Heart left ventricle (tissue), 16 donors: ENCODE data around the gene TEX264. TPM values are rescaled to one million over a fixed set of nuclear protein-coding genes. Genes with fewer than 3 reads are reported as not detected.

ENCODE experiments used
- ATAC-seq, 4 donors: fragments of 200-7000 bp; cut with Tn5 transposase; one replicate each; pipeline ENCODE4 v1.9.1; 2020 to 2022; ENCODE audit warnings: moderate library complexity in 4 of 4, mild to moderate bottlenecking in 3 of 4, moderate number of reproducible peaks in 1 of 4
- DNase-seq, 5 donors: peaks; one replicate each; pipeline ENCODE4 v3.0.0-alpha.2; 2020
- H3K27ac ChIP-seq, 12 donors: fragments of 200-600 bp; sonication (generic) in 4 of 12; one replicate each; pipeline versions ENCODE4 v1.5.0 to v1.8.0; 2016 to 2022; ENCODE audit warnings: mild to moderate bottlenecking in 2 of 12
- H3K27me3 ChIP-seq, 9 donors: fragments of 200-600 bp; sonication (generic) in 2 of 9; one replicate each; pipeline versions ENCODE4 v1.5.1 to v1.8.0; 2016 to 2022; ENCODE audit warnings: mild to moderate bottlenecking in 3 of 9
- H3K36me3 ChIP-seq, 9 donors: fragments of 200-600 bp; sonication (generic) in 2 of 9; one replicate each; pipeline versions ENCODE4 v1.5.0 to v1.8.0; 2018 to 2022; ENCODE audit warnings: mild to moderate bottlenecking in 2 of 9
- H3K4me1 ChIP-seq, 12 donors: fragments of 200-600 bp; sonication (generic) in 4 of 12; one replicate each; pipeline versions ENCODE4 v1.5.0 to v1.8.0; 2016 to 2022; ENCODE audit warnings: mild to moderate bottlenecking in 3 of 12
- H3K4me3 ChIP-seq, 12 donors: fragments of 200-600 bp; sonication (generic) in 4 of 12; one replicate each; pipeline versions ENCODE4 v1.5.0 to v1.8.0; 2017 to 2022; ENCODE audit warnings: mild to moderate bottlenecking in 9 of 12, moderate library complexity in 4 of 12
- H3K9me3 ChIP-seq, 12 donors: fragments of 200-600 bp; sonication (generic) in 4 of 12; one replicate each; pipeline versions ENCODE4 v1.5.0 to v1.8.0; 2016 to 2022; ENCODE audit warnings: mild to moderate bottlenecking in 1 of 12
- CTCF ChIP-seq, 12 donors: fragments of 200-600 bp; sonication (generic) in 4 of 12; IDR thresholded peaks; one replicate each; pipeline versions ENCODE4 v1.5.0 to v1.8.0; 2018 to 2022; ENCODE audit warnings: antibody characterized with exemption in 12 of 12, mild to moderate bottlenecking in 5 of 12
- POLR2A ChIP-seq, 2 donors: fragments of 450-650 bp; IDR thresholded peaks; one replicate each; pipeline ENCODE4 v1.6.1; 2017; ENCODE audit warnings: antibody characterized with exemption in 2 of 2, mild to moderate bottlenecking in 2 of 2, moderate library complexity in 2 of 2
- WGBS, 4 donors: extraction: QIAGEN DNeasy Blood & Tissue Kit in 2 of 4; methylation state at CpG; one replicate each; pipeline versions ENCODE4 v1.1.5 to v1.1.7; 2013 to 2018; 5-methylcytosine and 5-hydroxymethylcytosine counted together
- intact Hi-C, 10 donors: fragments of 100-400 bp; cut with DNase I; formaldehyde crosslinking; loops; one replicate each; pipeline versions ENCODE4 v1.11.1 to v1.14.2; 2022
- long read RNA-seq, 3 donors: library from polyadenylated mRNA; unstranded; transcript quantifications; one replicate each; pipeline ENCODE4 v2.0.0, GENCODE V29; 2020 to 2021
- polyA plus RNA-seq, 2 donors: library from polyadenylated mRNA; stranded (reverse); fragments of 200-250 nt; gene quantifications; one replicate each; pipeline ENCODE4 v1.2.3, GENCODE V29; 2013
- total RNA-seq, 9 donors: library from RNA; depleted of rRNA in 2 of 9; stranded (reverse); fragments of >200 nt in 2 of 9; fragmentation: NEBNext Ultra II Directional in 3 of 9; extraction: Animal tissue kit (Norgen Biotek cat#: 25700) in 3 of 9; gene quantifications; one replicate each; pipeline versions ENCODE4 v1.1.0 to v1.2.4, GENCODE V29; 2016 to 2023
- donor health status: ischemic (EF 13 %, LVEDD 7.1; RV severe dilation, severe dysfunction).
- donor health status: healthy with polysubstance abuse.
- donor health status: DM: no; HTN: yes; CAD: no.
- donor health status: DM: no; HTN: no; CAD: no.
- donor health status: ischemic (EF 25% LVEDD 6.9; RV normal size, moderate dysfunction).
- donor health status: ischemic (EF 25% LVEDD 5.7; RV mildly dilated, moderate dysfunction).
- donor health status: healthy.
- donor health status: DM: yes; HTN: yes; CAD: no.
- donor health status: ischemic (EF 35%, LVEDD 5.7; RV mildly dilated, moderate dysfunction).
- donor health status: nonischemic (EF 11% LVEDD 7.7; RV severe dilation, severe dysfunction).
- donor health status: DM: yes; HTN: yes; CAD: no.
- donor health status: PGD.
- donor health status: ischemic (EF 29% LVEDD 5.4; RV normal size, mild dysfunction).
- donor health status: nonischemic (EF 23%, LVEDD 6.1; RV moderate dilation, normal function).

The TEX264 gene, protein sequence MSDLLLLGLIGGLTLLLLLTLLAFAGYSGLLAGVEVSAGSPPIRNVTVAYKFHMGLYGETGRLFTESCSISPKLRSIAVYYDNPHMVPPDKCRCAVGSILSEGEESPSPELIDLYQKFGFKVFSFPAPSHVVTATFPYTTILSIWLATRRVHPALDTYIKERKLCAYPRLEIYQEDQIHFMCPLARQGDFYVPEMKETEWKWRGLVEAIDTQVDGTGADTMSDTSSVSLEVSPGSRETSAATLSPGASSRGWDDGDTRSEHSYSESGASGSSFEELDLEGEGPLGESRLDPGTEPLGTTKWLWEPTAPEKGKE
- total RNA-seq (10 to 100 TPM; 29.5 to 64.0 (median 36.9) TPM), polyA plus RNA-seq (10 to 100 TPM; 68.1 to 69.0 TPM)
- long read RNA-seq, donor 1, transcript TEX264-213 (4 exons, 800 nt): minor isoform, 11 of 78 reads
- long read RNA-seq, donor 1, transcript TEX264-201 (5 exons, 1,340 nt): major isoform, 44 of 78 reads
- long read RNA-seq, donor 1, partial matches to known transcripts: 3 of 78 reads
- long read RNA-seq, donor 1, other reads (novel, unspliced or antisense): 14 of 78 reads
- long read RNA-seq, donor 2, transcript TEX264-215 (6 exons, 1,488 nt): minor isoform, 15 of 309 reads
- long read RNA-seq, donor 2, transcript TEX264-213 (4 exons, 800 nt): minor isoform, 19 of 309 reads
- long read RNA-seq, donor 2, transcript TEX264-201 (5 exons, 1,340 nt): major isoform, 236 of 309 reads
- long read RNA-seq, donor 2, transcript TEX264-209 (6 exons, 1,448 nt): minor isoform, 5 of 309 reads
- long read RNA-seq, donor 2, partial matches to known transcripts: 16 of 309 reads
- long read RNA-seq, donor 2, other reads (novel, unspliced or antisense): 16 of 309 reads
- long read RNA-seq, donor 3, transcript TEX264-213 (4 exons, 800 nt): minor isoform, 7 of 54 reads
- long read RNA-seq, donor 3, transcript TEX264-201 (5 exons, 1,340 nt): major isoform, 32 of 54 reads
- long read RNA-seq, donor 3, partial matches to known transcripts: 0 of 54 reads
- long read RNA-seq, donor 3, other reads (novel, unspliced or antisense): 6 of 54 reads

GRCh38 chr3:51670823-51671733 lies at the start of gene TEX264:
TEX264 (plus strand) TSS chr3:51671252; CDS start chr3:51674305, 3,053 bp downstream.
- H3K4me1 ChIP-seq: peaks cover 2 to 64% (median 36%) of the 10 kb centered on the region in 12 donors
- H3K27me3 ChIP-seq: no peaks in the 10 kb centered on the region
- no peaks in the 10 kb centered on the region for H3K9me3 ChIP-seq
- peaks cover 0 to 22% (median 13%) of the 10 kb centered on the region in 9 donors for H3K36me3 ChIP-seq
- H3K27ac ChIP-seq: peak within 1 kb of the TSS; percentile 84 to 99 (median 96)
- TF ChIP-seq POLR2A (IDR thresholded peaks at IDR 0.05) (peak in 1 of 2 donors; percentile 89), CTCF (IDR thresholded peaks at IDR 0.05) (no peak)
- DNase-seq: peak; percentile 91 to 97 (median 94)
- intact Hi-C loops: loop anchor here in 5 of 10 donors (1.0 to 10.0 kb wide), 3 partner anchors 171 to 286 kb away; partner anchors contain the start of genes RBM15B (in 3 of the 5), DCAF1 (in 1 of the 5) and MANF (in 1 of the 5)
- 1 to 7% (median 1%) methylated on average over 5 to 81 of the region's 81 CpGs for WGBS, 4 donors
- ATAC-seq: peak; percentile 63 to 95 (median 91)
- peak within 1 kb of the TSS; percentile 72 to 97 (median 86) for H3K4me3 ChIP-seq

GRCh38 chr3:51622413-51622812 lies 48.6 kb upstream of the TEX264 start:
- Histone ChIP-seq H3K4me3 (no peak overlapping the region), H3K36me3 (peaks cover 0 to 4% (median under 1%) of the 10 kb centered on the region in 9 donors), H3K27ac (peak overlapping the region in 1 of 12 donors; percentile 75), H3K4me1 (peaks cover 0 to 31% (median 15%) of the 10 kb centered on the region in 12 donors), H3K9me3 (no peaks in the 10 kb centered on the region), H3K27me3 (no peaks in the 10 kb centered on the region)
- WGBS, 4 donors: 90 to 97% (median 93%) methylated on average over 3 of the region's 3 CpGs
- TF ChIP-seq POLR2A (IDR thresholded peaks at IDR 0.05) (no peak), CTCF (IDR thresholded peaks at IDR 0.05) (no peak)
- intact Hi-C loops: no loop called here
- DNase-seq: no peak
- no peak for ATAC-seq

GRCh38 chr3:51622868-51623267 lies 48.2 kb upstream of the TEX264 start:
- no peaks in the 10 kb centered on the region for H3K27me3 ChIP-seq
- intact Hi-C loops: no loop called here
- peak overlapping the region in 1 of 12 donors; percentile 75 for H3K27ac ChIP-seq
- peaks cover 0 to 9% (median 5%) of the 10 kb centered on the region in 9 donors for H3K36me3 ChIP-seq
- no peaks in the 10 kb centered on the region for H3K9me3 ChIP-seq
- peaks cover 0 to 31% (median 15%) of the 10 kb centered on the region in 12 donors for H3K4me1 ChIP-seq
- DNase-seq (peak in 1 of 5 donors; percentile 37), ATAC-seq (peak in 1 of 4 donors; percentile 35)
- 79 to 89% (median 85%) methylated on average over 4 of the region's 4 CpGs for WGBS, 4 donors
- TF ChIP-seq POLR2A (IDR thresholded peaks at IDR 0.05) (no peak), CTCF (IDR thresholded peaks at IDR 0.05) (no peak)
- H3K4me3 ChIP-seq: no peak overlapping the region
